Fibroblast of pulmonary artery (primary cell): Measurements from ENCODE around the gene KHSRP.

Source experiments
- DNase-seq: peaks from one replicate; pipeline ENCODE4 v3.0.0-alpha.2; 2010; ENCODE audit warnings: low read depth
- H3K4me3 ChIP-seq: replicated peaks from 2 replicates; pipeline ENCODE4 v1.5.1; 2011; ENCODE audit warnings: low read depth, mild to moderate bottlenecking, control low read depth, low read length, moderate library complexity
- TF ChIP-seq, protein P1 (sequence below): IDR thresholded peaks from 2 replicates; pipeline ENCODE4 v1.5.1; 2011; ENCODE audit warnings: mild to moderate bottlenecking, control low read depth, low read length, inconsistent platforms; ENCODE audit errors: missing control alignments

The KHSRP gene

DNA sequence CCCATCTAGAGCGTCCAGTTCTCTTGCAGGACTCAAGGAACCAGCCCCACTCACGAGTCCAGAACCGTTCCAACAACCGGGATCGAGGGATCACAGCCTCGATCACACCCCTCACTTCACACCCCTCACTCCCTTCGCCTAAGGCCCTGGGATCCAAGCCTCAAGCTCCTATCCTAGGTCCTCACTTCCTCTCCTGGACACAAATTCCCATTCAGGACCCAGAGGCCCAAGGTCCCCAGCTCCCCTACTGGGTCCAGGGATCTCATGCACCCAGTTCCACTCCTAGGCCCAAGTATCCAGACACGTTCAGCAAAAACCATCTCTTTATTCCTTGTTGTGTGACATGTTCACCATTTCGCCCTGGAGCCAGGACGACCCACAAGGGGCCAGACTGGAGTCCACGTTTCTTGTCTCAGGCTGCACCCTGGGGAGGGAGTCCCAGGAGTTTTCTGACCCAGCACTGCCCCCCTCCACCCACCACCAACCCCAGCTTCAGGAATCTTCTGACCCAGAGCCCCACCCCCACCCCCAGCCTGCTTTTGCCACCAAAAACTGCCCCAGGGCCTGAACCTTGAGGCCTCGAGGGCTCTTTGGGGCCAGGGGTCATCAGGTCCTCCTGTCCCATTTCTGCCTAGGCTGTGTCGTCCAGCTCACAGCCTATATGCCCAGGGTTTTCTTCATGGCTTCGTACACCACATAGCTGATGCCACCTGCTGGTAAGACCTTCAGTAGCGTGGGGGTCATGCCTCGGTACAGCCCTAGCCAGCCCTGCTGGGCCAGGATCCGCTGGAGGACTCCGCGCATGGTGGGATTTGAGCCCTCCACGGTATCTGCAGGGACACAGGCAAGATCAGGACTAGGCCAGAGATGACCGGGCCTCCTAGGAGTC lies 1.4 kb upstream of the KHSRP start:
- TF ChIP-seq, protein P1, sequence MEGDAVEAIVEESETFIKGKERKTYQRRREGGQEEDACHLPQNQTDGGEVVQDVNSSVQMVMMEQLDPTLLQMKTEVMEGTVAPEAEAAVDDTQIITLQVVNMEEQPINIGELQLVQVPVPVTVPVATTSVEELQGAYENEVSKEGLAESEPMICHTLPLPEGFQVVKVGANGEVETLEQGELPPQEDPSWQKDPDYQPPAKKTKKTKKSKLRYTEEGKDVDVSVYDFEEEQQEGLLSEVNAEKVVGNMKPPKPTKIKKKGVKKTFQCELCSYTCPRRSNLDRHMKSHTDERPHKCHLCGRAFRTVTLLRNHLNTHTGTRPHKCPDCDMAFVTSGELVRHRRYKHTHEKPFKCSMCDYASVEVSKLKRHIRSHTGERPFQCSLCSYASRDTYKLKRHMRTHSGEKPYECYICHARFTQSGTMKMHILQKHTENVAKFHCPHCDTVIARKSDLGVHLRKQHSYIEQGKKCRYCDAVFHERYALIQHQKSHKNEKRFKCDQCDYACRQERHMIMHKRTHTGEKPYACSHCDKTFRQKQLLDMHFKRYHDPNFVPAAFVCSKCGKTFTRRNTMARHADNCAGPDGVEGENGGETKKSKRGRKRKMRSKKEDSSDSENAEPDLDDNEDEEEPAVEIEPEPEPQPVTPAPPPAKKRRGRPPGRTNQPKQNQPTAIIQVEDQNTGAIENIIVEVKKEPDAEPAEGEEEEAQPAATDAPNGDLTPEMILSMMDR: no peak
- no peak for DNase-seq
- H3K4me3 ChIP-seq: no peak overlapping the region

DNA sequence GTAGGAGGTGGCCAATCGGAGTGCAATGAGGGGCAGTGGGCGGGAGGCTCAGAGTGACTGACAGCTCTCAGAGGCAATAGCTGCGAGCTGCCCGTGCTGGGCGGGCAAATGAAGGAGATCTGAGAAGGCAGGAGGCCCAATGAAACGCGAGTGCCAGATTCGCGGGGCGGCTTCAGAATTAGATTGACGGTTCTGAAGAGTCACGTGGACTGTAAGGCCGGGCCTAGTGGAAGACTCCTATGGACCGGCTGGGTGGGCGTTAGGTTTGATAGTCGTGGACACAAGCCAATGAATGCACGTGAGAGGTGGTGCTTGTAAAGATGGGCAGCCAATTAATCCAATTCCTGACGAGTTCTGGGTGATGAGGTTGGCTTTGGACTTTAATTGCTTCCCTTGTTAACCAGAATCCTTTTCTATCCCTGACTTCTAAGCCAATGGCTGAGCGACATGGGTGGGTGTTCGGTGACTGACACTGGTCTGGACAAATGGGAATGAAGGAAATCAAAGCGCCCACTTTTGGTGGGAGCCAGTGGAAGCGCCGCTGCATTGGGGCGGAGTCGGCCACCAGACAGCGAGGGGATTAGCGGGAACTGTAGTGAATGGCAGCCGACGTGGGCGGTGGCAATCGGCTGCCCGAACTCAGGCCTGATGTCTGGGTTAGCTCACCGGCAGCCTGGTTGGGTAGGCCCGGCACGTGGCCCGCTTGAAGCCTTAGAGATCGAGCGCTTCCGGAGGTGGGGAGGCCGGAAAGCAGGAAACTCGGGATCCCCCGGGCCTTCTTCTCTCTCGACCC lies 524 bp upstream of the KHSRP start:
- H3K4me3 ChIP-seq: no peak overlapping the region
- peak; percentile 100 for DNase-seq
- TF ChIP-seq, protein P1: no peak

DNA sequence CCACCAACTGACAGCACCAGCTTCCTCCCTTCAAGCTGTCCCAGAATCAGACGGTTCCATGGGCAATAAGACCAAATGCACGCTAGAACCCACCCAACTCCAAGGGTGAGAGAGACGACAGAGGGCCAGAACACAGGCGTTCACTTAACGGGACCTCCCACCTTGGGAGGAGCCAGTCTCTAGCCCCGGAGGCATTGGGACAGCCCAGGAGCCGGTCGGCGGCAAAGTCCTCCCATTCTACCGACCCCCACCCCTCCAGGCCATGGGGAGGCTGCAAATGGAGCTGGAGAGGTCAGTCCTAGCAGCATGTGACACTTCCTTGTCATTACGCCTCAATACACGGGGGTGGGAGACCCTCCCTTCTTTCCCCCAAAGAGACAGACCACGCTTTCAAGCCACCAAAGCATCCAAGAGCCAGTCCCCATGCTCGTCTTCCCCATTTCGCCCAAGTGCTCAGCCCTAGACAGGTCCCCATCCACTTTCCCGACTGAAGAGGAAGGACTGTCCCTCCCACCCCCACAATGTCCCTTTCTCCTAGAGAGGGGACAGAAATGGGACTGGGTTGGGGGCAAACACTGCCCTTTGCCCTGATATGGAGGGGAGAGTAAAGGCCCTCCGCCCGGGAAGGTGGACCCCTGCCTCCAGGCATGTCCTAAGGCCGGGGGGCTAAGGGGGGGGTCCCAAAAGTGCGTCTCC lies 964 bp downstream of the KHSRP start:
- H3K4me3 ChIP-seq: peak overlapping the region; percentile 95
- TF ChIP-seq, protein P1: no peak
- DNase-seq: peak; percentile 55

DNA sequence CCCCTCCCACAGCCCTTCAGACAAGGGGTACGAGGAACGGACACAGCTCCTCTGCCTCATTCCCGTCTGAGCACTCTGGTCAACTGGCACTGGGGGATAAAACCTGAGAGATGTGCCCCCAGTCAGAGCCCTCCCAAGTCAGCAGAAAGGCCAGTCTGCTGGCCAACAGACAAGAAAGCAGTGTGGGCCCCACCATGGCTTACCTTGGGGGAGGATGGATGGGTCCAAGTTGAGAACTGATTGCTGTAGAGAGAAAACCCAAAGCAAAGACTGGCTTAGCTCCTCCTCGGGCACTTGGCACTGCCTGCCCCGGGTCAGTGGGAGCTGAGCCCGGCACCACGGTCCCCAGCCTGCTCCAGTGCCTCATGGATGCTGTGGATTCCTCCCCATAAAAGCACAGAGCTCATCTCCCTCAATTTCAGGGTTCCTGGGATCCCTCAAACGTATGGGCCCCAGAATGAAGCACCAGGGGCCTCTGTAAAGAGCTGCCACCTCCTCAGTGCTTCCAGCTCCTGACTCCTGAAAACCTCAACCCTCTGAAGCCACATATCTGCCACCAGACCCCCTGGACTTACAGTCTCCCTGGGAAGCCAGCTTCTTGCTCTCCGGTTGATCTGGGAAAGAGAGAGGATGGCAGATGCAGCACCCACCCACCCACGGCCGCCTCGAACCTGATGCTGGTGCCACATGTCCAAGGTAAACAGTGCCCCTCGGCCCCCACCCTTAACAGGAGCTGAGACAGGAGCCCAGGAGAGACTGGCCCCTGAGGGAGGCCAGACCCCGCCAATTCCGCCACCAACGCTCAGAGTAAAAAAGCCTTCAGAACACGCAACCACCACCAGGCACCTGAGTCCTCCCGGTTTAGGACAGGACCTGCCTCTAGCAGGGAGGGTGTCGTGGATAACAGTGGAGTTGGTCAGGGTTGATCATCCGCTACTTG lies 3.3 kb downstream of the KHSRP start:
- DNase-seq: no peak
- TF ChIP-seq, protein P1: no peak
- no peak overlapping the region for H3K4me3 ChIP-seq

DNA sequence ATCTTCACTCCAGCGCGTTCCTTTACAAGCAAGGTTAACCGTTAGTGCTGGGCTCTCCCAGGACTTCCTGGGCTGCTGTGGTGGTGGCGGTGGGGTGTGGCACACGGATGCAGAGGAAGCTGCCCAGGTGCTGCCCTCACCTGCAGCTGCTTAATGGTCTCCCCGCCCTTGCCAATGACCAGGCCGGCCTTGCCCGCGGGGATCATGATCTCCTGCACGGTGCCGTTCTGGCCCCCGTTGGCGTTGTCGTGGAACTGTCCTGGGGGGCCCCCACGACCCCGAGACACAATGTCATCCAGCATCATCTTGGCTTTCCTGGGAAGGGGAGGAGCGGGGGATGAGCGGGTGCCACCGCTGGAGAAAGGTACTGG lies 6.1 kb downstream of the KHSRP start:
- DNase-seq: no peak
- TF ChIP-seq, protein P1: no peak
- no peak overlapping the region for H3K4me3 ChIP-seq
